ENCODE measurements around the gene ITIH4.

ITIH4 gene

GRCh38 chr3:52870471-52870870 lies 40.0 kb upstream of the ITIH4 start:
- TF ChIP-seq SIN3A (IDR thresholded peaks at IDR 0.05; ENCODE audit: borderline replicate concordance, insufficient read depth, low read length) = no peak
- no peak for TF ChIP-seq REST (IDR thresholded peaks at IDR 0.05; ENCODE audit: insufficient read depth in 1 of 2, low read depth in 2 of 2, low read length in 2 of 2)

- TF ChIP-seq POLR2AphosphoS5 (IDR thresholded peaks at IDR 0.05; ENCODE audit: low read depth, low read length) (no peak), SIN3A (IDR thresholded peaks at IDR 0.05; ENCODE audit: borderline replicate concordance, insufficient read depth, low read length) (no peak), REST (IDR thresholded peaks at IDR 0.05; ENCODE audit: insufficient read depth in 1 of 2, low read depth in 2 of 2, low read length in 2 of 2) (no peak), FOXP2 (optimal IDR thresholded peaks at IDR 0.05; ENCODE audit: borderline replicate concordance, extremely low read depth, extremely low read length, insufficient read depth) (no peak), TAF1 (IDR thresholded peaks at IDR 0.05; ENCODE audit: borderline replicate concordance, insufficient read depth, low read length) (no peak)
Observed at GRCh38 chr3:52866427-52866826, 36.0 kb upstream of the ITIH4 start.

GRCh38 chr3:52865994-52866393 lies 35.5 kb upstream of the ITIH4 start:
- TF ChIP-seq REST (IDR thresholded peaks at IDR 0.05; ENCODE audit: insufficient read depth in 1 of 2, low read depth in 2 of 2, low read length in 2 of 2) (no peak), TAF1 (IDR thresholded peaks at IDR 0.05; ENCODE audit: borderline replicate concordance, insufficient read depth, low read length) (no peak), FOXP2 (optimal IDR thresholded peaks at IDR 0.05; ENCODE audit: borderline replicate concordance, extremely low read depth, extremely low read length, insufficient read depth) (no peak), SIN3A (IDR thresholded peaks at IDR 0.05; ENCODE audit: borderline replicate concordance, insufficient read depth, low read length) (no peak), POLR2AphosphoS5 (IDR thresholded peaks at IDR 0.05; ENCODE audit: low read depth, low read length) (no peak)

GRCh38 chr3:52860424-52860768 lies 29.9 kb upstream of the ITIH4 start:
- TF ChIP-seq FOXP2 (optimal IDR thresholded peaks at IDR 0.05; ENCODE audit: borderline replicate concordance, extremely low read depth, extremely low read length, insufficient read depth) = no peak
- TF ChIP-seq TAF1 (IDR thresholded peaks at IDR 0.05; ENCODE audit: borderline replicate concordance, insufficient read depth, low read length) = no peak
- no peak for TF ChIP-seq POLR2AphosphoS5 (IDR thresholded peaks at IDR 0.05; ENCODE audit: low read depth, low read length)
- TF ChIP-seq SIN3A (IDR thresholded peaks at IDR 0.05; ENCODE audit: borderline replicate concordance, insufficient read depth, low read length) = no peak
- no peak for TF ChIP-seq REST (IDR thresholded peaks at IDR 0.05; ENCODE audit: insufficient read depth in 1 of 2, low read depth in 2 of 2, low read length in 2 of 2)

- TF ChIP-seq POLR2AphosphoS5 (IDR thresholded peaks at IDR 0.05; ENCODE audit: low read depth, low read length) (no peak), SIN3A (IDR thresholded peaks at IDR 0.05; ENCODE audit: borderline replicate concordance, insufficient read depth, low read length) (no peak), TAF1 (IDR thresholded peaks at IDR 0.05; ENCODE audit: borderline replicate concordance, insufficient read depth, low read length) (no peak), FOXP2 (optimal IDR thresholded peaks at IDR 0.05; ENCODE audit: borderline replicate concordance, extremely low read depth, extremely low read length, insufficient read depth) (no peak), REST (IDR thresholded peaks at IDR 0.05; ENCODE audit: insufficient read depth in 1 of 2, low read depth in 2 of 2, low read length in 2 of 2) (no peak)
Observed at GRCh38 chr3:52859686-52860423, 29.4 kb upstream of the ITIH4 start.

All from PFSK-1 (cell line).